ENCODE data around the gene CCDC73.
"Not testable (repeated sequence)": the region's sequence is repeated elsewhere in the genome, so short reads cannot be mapped to it uniquely, and the experiment has no call there.

The CCDC73 gene

DNA sequence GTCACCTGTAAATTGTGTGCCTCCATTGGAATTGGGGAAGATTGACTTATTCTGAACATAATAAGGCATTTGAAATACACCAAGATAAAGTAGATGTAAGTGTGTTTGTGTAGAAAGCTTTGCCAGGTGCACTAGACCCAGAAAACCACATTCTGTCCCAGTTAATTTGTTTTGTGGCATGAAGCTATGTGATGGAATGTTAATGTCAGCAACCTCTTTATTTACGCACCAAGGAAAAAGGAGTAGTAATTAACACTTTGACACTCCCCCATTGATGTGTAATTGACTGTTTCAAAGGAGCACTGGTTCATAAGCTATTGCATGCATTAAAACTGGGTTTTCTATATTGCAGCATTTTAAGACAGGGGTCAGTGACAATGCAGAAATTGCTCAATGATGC lies 196.5 kb downstream of the CCDC73 start:
- no peak for DNase-seq (ENCODE audit: low read depth in 1 of 2, low spot score in 1 of 2)

DNA sequence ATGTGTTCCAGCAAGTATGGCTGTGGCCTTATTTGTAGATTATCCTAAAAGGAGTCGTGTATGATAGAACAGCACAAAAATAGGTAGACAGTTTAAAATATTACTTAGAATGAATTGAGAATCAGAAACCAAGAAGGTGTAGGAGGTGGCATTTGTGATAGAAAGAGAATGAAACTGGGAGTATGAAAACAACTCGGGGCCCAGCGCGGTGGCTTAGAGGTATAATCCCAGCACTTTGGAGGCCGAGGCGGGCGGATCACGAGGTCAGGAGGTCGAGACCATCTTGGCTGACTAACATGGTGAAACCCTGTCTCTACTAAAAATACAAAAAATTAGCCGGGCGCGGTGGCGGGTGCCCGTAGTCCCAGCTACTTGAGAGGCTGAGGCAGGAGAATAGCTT lies 198.3 kb downstream of the CCDC73 start:
- DNase-seq (ENCODE audit: low read depth in 1 of 2, low spot score in 1 of 2): not testable (repeated sequence)

DNA sequence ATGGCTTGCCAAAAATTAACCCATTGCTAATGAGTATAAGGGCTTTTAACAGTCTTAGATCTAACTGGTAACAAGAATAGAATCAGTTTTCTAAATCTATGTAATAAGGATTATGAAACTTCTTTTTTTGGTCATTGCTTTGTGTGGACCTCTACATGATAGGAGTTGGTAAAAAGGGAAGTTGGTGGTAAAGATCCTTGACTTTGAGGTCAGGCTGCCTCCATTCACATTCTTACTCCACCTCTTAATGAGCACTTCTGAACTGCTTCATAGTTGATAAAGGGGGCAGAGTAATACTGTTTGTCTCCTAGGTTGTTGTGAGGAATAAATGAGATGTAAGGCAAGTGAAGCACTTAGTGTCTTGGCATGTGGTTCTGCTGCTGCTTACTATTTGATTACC lies 200.2 kb downstream of the CCDC73 start:
- no peak for DNase-seq (ENCODE audit: low read depth in 1 of 2, low spot score in 1 of 2)

GRCh38 chr11:32586576-32587190 lies 207.8 kb downstream of the CCDC73 start:
- no peak for DNase-seq (ENCODE audit: low read depth in 1 of 2, low spot score in 1 of 2)

DNA sequence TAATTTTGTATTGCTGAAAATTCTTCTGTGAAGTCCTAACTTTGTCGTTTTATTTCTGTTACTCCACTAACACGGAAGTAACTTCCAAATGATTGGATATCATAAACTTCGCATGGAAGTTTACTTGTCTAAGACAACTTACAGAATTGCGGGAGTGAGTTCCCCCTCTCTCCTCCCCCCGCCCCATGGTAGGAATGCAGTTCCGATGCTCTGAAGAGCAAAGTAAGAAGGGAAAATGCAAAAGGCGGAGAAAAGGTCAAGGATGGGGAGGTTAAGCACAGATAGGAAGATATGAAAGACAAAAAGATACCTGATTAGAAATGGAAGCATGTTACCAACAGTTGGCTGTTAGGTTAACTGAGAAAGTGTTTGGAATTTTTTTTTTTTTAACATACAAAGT lies 209.5 kb downstream of the CCDC73 start:
- DNase-seq (ENCODE audit: low read depth in 1 of 2, low spot score in 1 of 2): no peak

GRCh38 chr11:32583459-32584271 lies 210.8 kb downstream of the CCDC73 start, which contains the start of gene EIF3M:
Gene EIF3M, plus strand, starts transcription at chr11:32583831. Its CDS starts 57 bp downstream, at chr11:32583888.
- DNase-seq (ENCODE audit: low read depth in 1 of 2, low spot score in 1 of 2): peak; percentile 91 to 93

DNA sequence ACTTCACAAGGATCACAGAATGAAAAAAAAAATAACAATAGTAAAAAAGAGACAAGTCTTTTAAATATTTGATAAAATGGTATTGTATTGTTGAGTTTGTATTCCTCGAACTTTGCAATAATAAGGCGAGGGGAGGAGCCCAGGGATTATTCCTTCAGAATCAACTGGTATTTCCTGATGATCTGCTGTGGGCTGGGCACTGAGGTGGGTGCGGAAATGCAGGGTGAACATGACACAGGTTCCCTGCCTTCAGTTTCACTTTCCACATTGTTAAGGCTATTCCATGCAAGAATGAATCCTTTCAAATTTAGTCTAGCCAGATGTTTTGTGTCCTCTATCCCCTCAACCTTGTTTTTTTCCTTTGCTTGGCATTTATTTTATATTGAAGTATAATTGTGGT lies 212.9 kb downstream of the CCDC73 start:
- DNase-seq (ENCODE audit: low read depth in 1 of 2, low spot score in 1 of 2): no peak

DNA sequence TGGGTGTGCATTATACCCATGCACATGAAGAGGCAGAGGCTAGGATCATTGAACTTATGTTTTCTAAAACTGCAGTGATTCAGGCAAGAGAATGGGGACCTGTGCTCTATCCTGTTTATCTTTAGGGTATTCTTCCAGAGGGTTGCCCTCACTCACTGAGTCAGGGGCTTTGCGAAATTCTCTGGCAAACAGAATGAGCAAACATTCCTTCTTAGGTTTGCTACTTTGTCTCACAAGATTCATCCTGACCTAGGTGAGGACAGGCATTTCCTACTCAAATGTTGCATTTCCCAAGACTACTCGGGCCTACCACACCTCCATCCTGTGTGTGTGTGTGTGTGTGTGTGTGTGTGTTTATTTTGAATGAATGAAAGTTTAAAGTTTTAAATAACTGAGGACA lies 213.5 kb downstream of the CCDC73 start:
- DNase-seq (ENCODE audit: low read depth in 1 of 2, low spot score in 1 of 2): no peak

GRCh38 chr11:32576456-32576855 lies 218.0 kb downstream of the CCDC73 start:
- DNase-seq (ENCODE audit: low read depth in 1 of 2, low spot score in 1 of 2): no peak

DNA sequence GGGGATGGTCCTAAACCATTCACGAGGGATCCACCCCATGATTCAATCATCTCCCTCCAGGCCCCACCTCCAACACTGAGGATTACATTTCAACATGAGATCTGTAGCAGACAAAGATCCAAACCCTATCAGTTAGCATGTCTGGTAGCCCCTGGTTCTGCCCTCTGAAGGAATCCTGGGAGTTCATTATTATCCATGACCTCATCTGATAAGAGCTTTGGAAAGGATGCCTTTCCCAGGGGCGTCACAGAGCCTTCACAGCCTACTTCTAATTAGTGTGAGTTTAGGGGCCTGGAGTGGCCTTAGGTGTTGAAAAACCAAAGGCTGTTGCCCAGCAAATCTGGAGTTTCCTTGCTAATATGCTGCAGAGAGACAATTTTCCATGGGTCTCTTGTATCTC lies 219.4 kb downstream of the CCDC73 start:
- DNase-seq (ENCODE audit: low read depth in 1 of 2, low spot score in 1 of 2): no peak

- DNase-seq (ENCODE audit: low read depth in 1 of 2, low spot score in 1 of 2): no peak
These were observed 220.0 kb downstream of the CCDC73 start for GRCh38 chr11:32574421-32574820.

- no peak for DNase-seq (ENCODE audit: low read depth in 1 of 2, low spot score in 1 of 2)
These were observed 221.2 kb downstream of the CCDC73 start for GRCh38 chr11:32573228-32573627.

DNA sequence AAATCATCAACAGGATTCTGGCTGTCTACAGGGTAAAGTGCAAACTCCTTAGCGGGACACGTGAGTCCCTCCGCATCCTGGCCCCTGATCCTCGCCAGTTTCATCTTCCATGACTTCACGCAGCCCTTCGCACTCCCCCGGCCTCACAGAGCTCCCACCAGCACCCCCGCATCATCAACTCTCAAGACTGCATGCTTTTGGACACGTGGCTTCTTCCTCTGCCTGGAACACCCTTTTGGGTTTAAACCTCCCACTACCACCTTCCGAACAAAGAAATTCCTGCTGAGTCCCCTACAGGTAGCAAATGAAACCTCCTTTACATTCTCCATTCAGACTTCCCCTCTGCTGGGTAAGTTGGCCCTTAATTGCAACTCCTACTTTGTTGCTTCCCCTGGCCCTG lies 223.4 kb downstream of the CCDC73 start:
- no peak for DNase-seq (ENCODE audit: low read depth in 1 of 2, low spot score in 1 of 2)

DNA sequence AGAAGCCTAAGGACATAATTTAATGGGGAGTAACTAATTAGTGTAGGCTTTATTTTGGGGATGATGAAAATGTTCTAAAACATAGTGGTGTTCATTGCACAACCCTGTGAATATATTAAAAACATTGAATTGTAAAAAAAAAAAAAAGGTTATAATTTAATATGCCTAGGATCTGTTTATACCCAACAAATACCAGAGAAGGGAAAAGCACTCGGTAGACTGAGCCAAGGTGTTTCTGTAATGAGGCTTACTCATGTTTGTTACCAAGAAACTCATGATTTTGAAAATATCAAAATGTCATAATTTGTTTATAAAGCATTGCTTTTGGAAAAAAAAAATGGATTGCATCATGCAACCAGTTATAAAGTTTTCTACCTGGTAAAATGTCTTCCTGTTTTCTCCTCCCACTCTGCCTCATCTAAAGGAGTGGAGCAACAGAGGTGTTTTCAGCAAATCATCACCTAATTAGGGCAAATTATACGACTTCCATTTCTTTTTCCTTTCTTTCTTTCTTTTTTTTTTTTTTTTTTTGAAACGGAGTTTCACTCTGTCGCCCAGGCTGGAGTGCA lies 225.1 kb downstream of the CCDC73 start:
- DNase-seq (ENCODE audit: low read depth in 1 of 2, low spot score in 1 of 2): no peak

DNA sequence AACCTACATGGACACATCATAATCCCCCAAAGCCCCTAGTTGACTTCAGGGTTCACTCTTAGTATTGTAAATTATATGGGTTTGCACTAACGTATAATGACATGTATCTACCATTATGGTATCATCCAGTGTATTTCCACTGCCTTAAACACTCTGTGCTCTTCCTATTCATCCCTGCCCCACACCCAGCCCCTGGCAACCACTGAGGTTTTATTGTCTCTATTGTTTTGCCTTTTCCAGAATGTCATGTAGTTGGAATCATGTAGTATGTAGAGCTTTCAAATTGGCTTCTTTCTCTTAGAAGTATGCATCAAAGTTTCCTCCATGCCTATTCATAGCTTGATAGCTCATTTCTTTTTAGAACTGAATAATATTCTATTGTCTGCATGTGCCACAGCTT lies 227.3 kb downstream of the CCDC73 start:
- DNase-seq (ENCODE audit: low read depth in 1 of 2, low spot score in 1 of 2): no peak

- no peak for DNase-seq (ENCODE audit: low read depth in 1 of 2, low spot score in 1 of 2)
These were observed 227.9 kb downstream of the CCDC73 start for GRCh38 chr11:32566517-32566916.

DNA sequence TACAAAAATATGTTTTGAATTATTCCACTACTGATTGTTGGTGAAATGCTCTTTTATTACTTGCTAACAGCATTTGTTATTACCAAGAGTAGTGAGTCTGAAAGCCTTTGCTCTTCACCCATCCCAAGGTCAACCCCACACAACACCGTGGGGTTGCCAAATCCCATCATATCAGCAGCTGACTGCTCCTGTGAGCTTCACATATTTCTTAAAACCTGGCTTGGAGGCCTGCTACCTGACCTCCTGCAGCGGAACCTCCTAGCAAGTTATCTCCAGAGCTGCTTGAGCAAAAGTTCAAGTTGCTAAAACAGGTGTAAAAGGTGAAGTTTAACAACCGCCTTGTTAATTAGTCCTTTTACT lies 230.9 kb downstream of the CCDC73 start:
- no peak for DNase-seq (ENCODE audit: low read depth in 1 of 2, low spot score in 1 of 2)

DNA sequence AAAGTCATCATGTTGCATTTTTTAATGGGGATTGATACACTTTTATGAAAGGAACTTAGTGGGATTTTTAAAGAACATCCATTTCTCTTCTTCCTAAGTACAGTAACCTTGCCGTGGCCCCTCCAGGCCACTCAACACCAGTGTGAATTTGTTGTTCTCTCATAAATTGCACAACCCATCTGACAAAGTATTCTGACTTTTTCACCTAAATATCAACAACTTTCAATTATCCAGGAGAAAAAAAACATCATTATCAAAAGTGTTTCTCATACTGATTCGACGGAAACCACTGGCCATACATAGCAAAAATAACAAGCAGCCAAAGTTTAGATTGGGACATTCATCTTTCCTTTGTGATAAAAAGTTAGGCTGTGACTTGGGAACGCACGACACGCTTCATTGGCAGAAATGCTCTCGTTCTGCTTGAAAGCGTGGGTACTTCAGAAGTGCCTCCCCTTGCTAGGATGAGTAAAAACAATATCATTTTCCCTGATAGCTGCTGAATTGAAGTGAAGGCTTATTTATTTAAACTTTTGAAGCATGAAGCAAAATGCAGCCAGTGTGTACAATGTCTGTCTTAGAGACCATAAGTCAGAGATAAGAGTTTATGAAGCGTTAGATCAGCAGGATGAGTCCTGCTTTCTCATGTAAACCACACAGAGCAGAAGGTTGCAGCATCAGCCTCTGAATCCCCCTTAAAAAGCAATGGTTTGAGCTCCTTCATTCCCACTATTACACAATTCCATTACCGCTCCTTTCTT lies 231.4 kb downstream of the CCDC73 start:
- DNase-seq (ENCODE audit: low read depth in 1 of 2, low spot score in 1 of 2): no peak

DNA sequence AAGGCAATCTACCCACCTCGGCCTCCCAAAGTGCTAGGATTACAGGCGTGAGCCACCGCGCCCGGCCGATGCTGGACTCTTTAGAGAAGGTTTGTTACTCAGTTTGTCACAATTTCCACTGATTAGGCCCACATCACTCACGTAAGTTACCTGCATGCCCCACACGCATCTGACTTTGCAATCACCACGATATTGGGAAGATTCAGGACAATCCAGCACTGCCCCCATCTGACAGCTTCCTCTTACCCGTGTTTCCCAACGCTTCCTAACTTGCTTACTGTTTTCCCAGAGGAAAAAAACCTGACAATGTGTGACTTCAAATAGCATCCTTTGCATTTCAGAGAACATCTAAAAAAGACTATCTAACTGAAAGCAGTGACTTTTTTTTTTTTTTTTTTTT lies 232.6 kb downstream of the CCDC73 start:
- no peak for DNase-seq (ENCODE audit: low read depth in 1 of 2, low spot score in 1 of 2)

GRCh38 chr11:32555895-32556294 lies 238.6 kb downstream of the CCDC73 start:
- DNase-seq (ENCODE audit: low read depth in 1 of 2, low spot score in 1 of 2): no peak

DNA sequence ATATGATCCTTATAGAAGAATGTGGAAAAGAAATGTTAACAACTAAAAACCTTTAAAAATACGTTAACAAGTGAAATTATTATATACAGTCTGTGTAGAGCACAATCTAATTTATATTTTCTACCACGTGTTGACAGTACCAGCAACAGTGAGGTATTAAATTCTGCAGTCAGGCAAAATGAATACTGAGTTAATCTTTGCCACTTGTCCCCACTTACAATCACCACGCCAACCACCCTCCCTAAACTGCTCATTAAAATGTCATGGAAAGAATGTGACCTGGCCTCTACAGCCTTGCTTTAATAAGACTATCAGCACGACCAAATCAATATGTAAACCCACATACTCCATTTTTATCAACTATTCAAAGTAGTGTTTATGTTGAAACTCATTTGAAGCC lies 239.4 kb downstream of the CCDC73 start:
- DNase-seq (ENCODE audit: low read depth in 1 of 2, low spot score in 1 of 2): no peak
